HCT116 (cell line): Measurements from ENCODE around the gene STIM1. TPM values are rescaled to one million over a fixed set of nuclear protein-coding genes. Genes with fewer than 3 reads are reported as not detected.

Experiments
- ATAC-seq: fragments of 200-7000 bp; cut with Tn5 transposase; 2 replicates; pipeline ENCODE4 v1.9.1; 2020; ENCODE audit warnings: mild to moderate bottlenecking, moderate library complexity
- BruUV-seq: library from RNA; stranded (reverse); fragments of 400-500 nt; replicated peaks from 2 replicates; lab custom pipeline; 2021; lab: Mats Ljungman, UMichigan
- CTCF ChIA-PET: fragments of 300-600 bp; sonication (Branson Sonifier 250); formaldehyde crosslinking; loops from one replicate; lab custom pipeline; 2021; ENCODE audit warnings: antibody characterized with exemption; lab: Charles Lee
- POLR2A ChIA-PET: fragments of 300-600, 350-600 bp; sonication (Branson Sonifier 250); formaldehyde crosslinking; loops from one replicate; lab custom pipeline; 2021; ENCODE audit warnings: antibody characterized with exemption; lab: Charles Lee
- RAD21 ChIA-PET, 2 experiments: fragments of 300-600 bp; sonication (Branson Sonifier 250); formaldehyde crosslinking; loops; one replicate each; lab custom pipeline; 2023; ENCODE audit warnings: low total read pairs in 2 of 2; ENCODE audit not compliant: uncharacterized antibody in 2 of 2, unreplicated experiment in 2 of 2, low non-redundant PET in 1 of 2; lab: Charles Lee
- DNase-seq: peaks from one replicate; pipeline ENCODE4 v3.0.0-alpha.2; 2010; ENCODE audit warnings: low read depth, low spot score
- H2AFZ ChIP-seq: fragments of 200-600 bp; shearing (Covaris generic), sonication (generic); 2 replicates; pipeline ENCODE4 v1.6.1; 2017; ENCODE audit warnings: low read depth, mixed run types, mixed read lengths, antibody characterized with exemption, low read length; ENCODE audit not compliant: poor library complexity, severe bottlenecking
- H3K27ac ChIP-seq: 2 replicates; pipeline ENCODE4 v1.5.1; 2012; ENCODE audit warnings: low read depth, low read length
- H3K27me3 ChIP-seq: fragments of 200-600 bp; sonication (generic); 2 replicates; pipeline ENCODE4 v1.6.1; 2016; ENCODE audit warnings: mixed run types, low read length, mixed read lengths; ENCODE audit not compliant: insufficient read depth
- H3K36me3 ChIP-seq, 2 experiments: fragments of 200-500 bp in 1 of 2; fragments of 200-600 bp in 1 of 2; sonication (Bioruptor generic) in 1 of 2; sonication (generic) in 1 of 2; 2 replicates each; pipeline versions ENCODE4 v1.5.1 to v1.6.1; 2014 to 2016; ENCODE audit warnings: low read length in 2 of 2, inconsistent platforms in 1 of 2, mixed read lengths in 1 of 2, mixed run types in 1 of 2; ENCODE audit not compliant: insufficient read depth in 2 of 2, control insufficient read depth in 1 of 2
- H3K4me1 ChIP-seq, 2 experiments: fragments of 200-600 bp in 1 of 2; sonication (generic) in 1 of 2; 2 replicates each; pipeline versions ENCODE4 v1.5.1 to v1.6.1; 2012 to 2017; ENCODE audit warnings: low read length in 2 of 2, inconsistent platforms in 1 of 2, mild to moderate bottlenecking in 1 of 2, mixed read lengths in 1 of 2, mixed run types in 1 of 2, moderate library complexity in 1 of 2; ENCODE audit not compliant: insufficient read depth in 2 of 2, control insufficient read depth in 1 of 2
- H3K4me2 ChIP-seq: fragments of 200-600 bp; sonication (generic); 2 replicates; pipeline ENCODE4 v1.6.1; 2017; ENCODE audit warnings: mixed run types, low read length, mixed read lengths
- H3K4me3 ChIP-seq, 2 experiments: fragments of 200-600 bp in 1 of 2; sonication (generic) in 1 of 2; replicated peaks in 1 of 2; 2 replicates each; pipeline ENCODE4 v1.5.1; 2011 to 2016; ENCODE audit warnings: low read length in 2 of 2, control low read depth in 1 of 2, low read depth in 1 of 2, mild to moderate bottlenecking in 1 of 2, mixed read lengths in 1 of 2, mixed run types in 1 of 2
- H3K79me2 ChIP-seq: fragments of 200-600 bp; sonication (generic); 2 replicates; pipeline ENCODE4 v1.6.1; 2017; ENCODE audit warnings: mild to moderate bottlenecking, mixed run types, low read length, moderate library complexity, mixed read lengths; ENCODE audit not compliant: insufficient read depth
- H3K9ac ChIP-seq: fragments of 200-600 bp; sonication (generic); 2 replicates; pipeline ENCODE4 v1.6.1; 2016; ENCODE audit warnings: low read length, mixed read lengths
- H3K9me2 ChIP-seq: fragments of 200-600 bp; sonication (generic), shearing (Covaris generic); 2 replicates; pipeline ENCODE4 v1.6.1; 2017; ENCODE audit warnings: mixed run types, mild to moderate bottlenecking, moderate library complexity; ENCODE audit not compliant: insufficient read depth
- H3K9me3 ChIP-seq, 2 experiments: fragments of 200-500 bp in 1 of 2; fragments of 200-600 bp in 1 of 2; sonication (Bioruptor generic) in 1 of 2; sonication (generic) in 1 of 2; 2 replicates each; pipeline ENCODE4 v1.6.1; 2014 to 2017; ENCODE audit warnings: low read length in 2 of 2, mixed read lengths in 2 of 2, inconsistent platforms in 1 of 2, low read depth in 1 of 2, mild to moderate bottlenecking in 1 of 2, mixed run types in 1 of 2, moderate library complexity in 1 of 2; ENCODE audit not compliant: control insufficient read depth in 1 of 2, insufficient read depth in 1 of 2
- H4K20me1 ChIP-seq: fragments of 200-600 bp; sonication (generic), shearing (Covaris generic); 2 replicates; pipeline ENCODE4 v1.6.1; 2017; ENCODE audit warnings: mixed run types, mild to moderate bottlenecking, moderate library complexity; ENCODE audit not compliant: insufficient read depth
- EGR1 ChIP-seq: IDR thresholded peaks from 2 replicates; pipeline ENCODE4 v1.6.1; 2012; ENCODE audit warnings: low read depth
- ELF1 ChIP-seq: IDR thresholded peaks from 2 replicates; pipeline ENCODE4 v1.6.1; 2012; ENCODE audit warnings: low read depth, borderline replicate concordance
- EZH2 ChIP-seq: fragments of 200-600 bp; sonication (generic); IDR thresholded peaks from 2 replicates; pipeline ENCODE4 v1.6.1; 2017; ENCODE audit warnings: antibody characterized with exemption, mixed run types
- EZH2phosphoT487 ChIP-seq: fragments of 200-600 bp; IDR thresholded peaks from 2 replicates; pipeline ENCODE4 v1.6.1; 2018; ENCODE audit warnings: antibody characterized with exemption, borderline replicate concordance
- FOSL1 ChIP-seq: IDR thresholded peaks from 2 replicates; pipeline ENCODE4 v1.6.1; 2012; ENCODE audit warnings: low read depth
- POLR2AphosphoS5 ChIP-seq: IDR thresholded peaks from 2 replicates; pipeline ENCODE4 v1.6.1; 2011; ENCODE audit warnings: mild to moderate bottlenecking, low read depth, low read length, moderate library complexity
- REST ChIP-seq: IDR thresholded peaks from 2 replicates; pipeline ENCODE4 v1.6.1; 2012; ENCODE audit warnings: low read depth
- SP1 ChIP-seq: IDR thresholded peaks from 2 replicates; pipeline ENCODE4 v1.6.1; 2012; ENCODE audit warnings: low read depth
- SRF ChIP-seq: IDR thresholded peaks from 2 replicates; pipeline ENCODE4 v1.6.1; 2012; ENCODE audit warnings: low read depth
- TCF7L2 ChIP-seq: IDR thresholded peaks from 2 replicates; pipeline ENCODE4 v1.7.0; 2011; ENCODE audit warnings: borderline replicate concordance, inconsistent platforms; ENCODE audit not compliant: insufficient read depth, insufficient read length; ENCODE audit errors: extremely low read depth
- YY1 ChIP-seq: IDR thresholded peaks from 2 replicates; pipeline ENCODE4 v1.6.1; 2011; ENCODE audit warnings: low read length, low read depth, moderate library complexity, mild to moderate bottlenecking; ENCODE audit not compliant: insufficient replicate concordance; ENCODE audit errors: extremely low read depth
- ZNF274 ChIP-seq: fragments of 200-500 bp; sonication (Bioruptor generic); IDR thresholded peaks from 2 replicates; pipeline ENCODE4 v1.6.1; 2014; ENCODE audit warnings: mild to moderate bottlenecking, low read depth, low read length, inconsistent platforms
- intact Hi-C: fragments of 100-400 bp; cut with micrococcal nuclease; formaldehyde crosslinking; loops from 2 replicates; pipeline ENCODE4 v1.10.0; 2022
- total RNA-seq: library from RNA; stranded (reverse); gene quantifications from one replicate; pipeline ENCODE4 v1.2.1, GENCODE V29; 2021; ENCODE audit not compliant: unreplicated experiment
- TF ChIP-seq, protein P1 (sequence below): IDR thresholded peaks from 2 replicates; pipeline ENCODE4 v1.6.1; 2012
- TF ChIP-seq, protein P2 (sequence below), 3 experiments: fragments of 200-600 bp in 1 of 3; sonication (generic) in 1 of 3; IDR thresholded peaks in 2 of 3; conservative IDR thresholded peaks in 1 of 3; 2 replicates each; pipeline ENCODE4 v1.5.1; 2012 to 2017; ENCODE audit warnings: low read depth in 2 of 3, low read length in 2 of 3, antibody characterized with exemption in 1 of 3, borderline replicate concordance in 1 of 3, control low read depth in 1 of 3, mild to moderate bottlenecking in 1 of 3, mixed read lengths in 1 of 3, mixed run types in 1 of 3, moderate library complexity in 1 of 3; ENCODE audit not compliant: insufficient read depth in 1 of 3
- TF ChIP-seq, protein P3 (sequence below): IDR thresholded peaks from 2 replicates; pipeline ENCODE4 v1.6.1; 2012

STIM1 gene
- total RNA-seq, 1 experiment from 2014 or later = 22.3 TPM

DNA sequence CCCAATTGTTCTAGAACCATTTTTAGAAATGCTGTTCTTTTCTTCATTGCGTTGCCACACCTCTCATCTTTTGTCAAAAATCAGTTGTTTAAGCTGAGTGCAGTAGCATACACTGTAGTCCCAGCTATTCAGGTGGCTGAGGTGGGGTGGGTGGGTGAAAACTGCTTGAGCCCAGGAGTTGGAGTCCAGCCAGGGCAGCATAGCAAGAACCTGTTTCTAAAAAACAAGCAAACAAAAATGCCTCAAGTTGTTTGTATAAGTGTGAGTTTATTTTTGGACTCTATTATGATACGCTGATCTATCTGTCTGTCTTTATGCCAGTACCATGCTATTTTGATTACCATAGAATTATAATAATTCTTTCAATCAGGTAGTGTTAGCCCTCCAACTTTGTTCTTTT, 176.6 kb downstream of the STIM1 start:
- intact Hi-C loops = no loop called here
- H3K27ac ChIP-seq = no peak overlapping the region
- TF ChIP-seq TCF7L2 (no peak), FOSL1 (no peak), EGR1 (no peak), ELF1 (no peak)
- TF ChIP-seq, protein P1, sequence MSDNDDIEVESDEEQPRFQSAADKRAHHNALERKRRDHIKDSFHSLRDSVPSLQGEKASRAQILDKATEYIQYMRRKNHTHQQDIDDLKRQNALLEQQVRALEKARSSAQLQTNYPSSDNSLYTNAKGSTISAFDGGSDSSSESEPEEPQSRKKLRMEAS = no peak
- H3K36me3 ChIP-seq = no peaks in the 10 kb centered on the region
- ChIA-PET CTCF (no interaction called here), POLR2A (no interaction called here), RAD21 (no interaction called here)
- H4K20me1 ChIP-seq = no peaks in the 10 kb centered on the region
- H2AFZ ChIP-seq = no peak overlapping the region
- H3K9me3 ChIP-seq = peaks cover 0 to 4% of the 10 kb centered on the region in 2 experiments; a peak in 1 of 4 replicates
- H3K4me2 ChIP-seq = no peak overlapping the region
- H3K9ac ChIP-seq = no peak overlapping the region
- no peaks in the 10 kb centered on the region for H3K27me3 ChIP-seq
- DNase-seq (no peak), ATAC-seq (no peak)
- H3K4me1 ChIP-seq = no peaks in the 10 kb centered on the region
- H3K4me3 ChIP-seq = no peak overlapping the region
- BruUV-seq = no TSS peak
- H3K9me2 ChIP-seq = no peaks in the 10 kb centered on the region
- H3K79me2 ChIP-seq = no peaks in the 10 kb centered on the region

DNA sequence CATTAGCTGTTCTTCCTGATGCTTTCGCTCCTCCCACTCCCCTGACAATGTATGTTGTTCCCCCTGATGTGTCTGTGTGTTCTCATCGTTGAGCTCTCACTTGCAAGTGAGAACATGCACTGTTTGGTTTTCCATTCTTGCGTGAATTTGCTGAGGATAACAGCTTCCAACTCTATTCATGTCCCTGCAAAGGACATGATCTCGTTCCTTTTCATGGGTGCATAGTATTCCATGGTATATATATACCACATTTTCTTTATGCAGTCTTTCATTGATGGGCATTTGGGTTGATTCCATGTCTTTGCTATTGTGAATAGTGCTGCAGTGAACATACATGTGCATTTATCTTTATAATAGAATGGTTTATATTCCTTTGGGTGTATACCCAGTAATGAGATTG, 180.5 kb downstream of the STIM1 start:
- no peak for ATAC-seq
- TF ChIP-seq SP1 (no peak), EZH2phosphoT487 (no peak), ZNF274 (no peak), POLR2AphosphoS5 (no peak), EGR1 (no peak), SRF (no peak), EZH2 (no peak), TCF7L2 (no peak), YY1 (no peak), FOSL1 (no peak), REST (no peak)
- TF ChIP-seq, protein P2, sequence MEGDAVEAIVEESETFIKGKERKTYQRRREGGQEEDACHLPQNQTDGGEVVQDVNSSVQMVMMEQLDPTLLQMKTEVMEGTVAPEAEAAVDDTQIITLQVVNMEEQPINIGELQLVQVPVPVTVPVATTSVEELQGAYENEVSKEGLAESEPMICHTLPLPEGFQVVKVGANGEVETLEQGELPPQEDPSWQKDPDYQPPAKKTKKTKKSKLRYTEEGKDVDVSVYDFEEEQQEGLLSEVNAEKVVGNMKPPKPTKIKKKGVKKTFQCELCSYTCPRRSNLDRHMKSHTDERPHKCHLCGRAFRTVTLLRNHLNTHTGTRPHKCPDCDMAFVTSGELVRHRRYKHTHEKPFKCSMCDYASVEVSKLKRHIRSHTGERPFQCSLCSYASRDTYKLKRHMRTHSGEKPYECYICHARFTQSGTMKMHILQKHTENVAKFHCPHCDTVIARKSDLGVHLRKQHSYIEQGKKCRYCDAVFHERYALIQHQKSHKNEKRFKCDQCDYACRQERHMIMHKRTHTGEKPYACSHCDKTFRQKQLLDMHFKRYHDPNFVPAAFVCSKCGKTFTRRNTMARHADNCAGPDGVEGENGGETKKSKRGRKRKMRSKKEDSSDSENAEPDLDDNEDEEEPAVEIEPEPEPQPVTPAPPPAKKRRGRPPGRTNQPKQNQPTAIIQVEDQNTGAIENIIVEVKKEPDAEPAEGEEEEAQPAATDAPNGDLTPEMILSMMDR (IDR thresholded peaks at IDR 0.05 in 2 of 3, conservative IDR thresholded peaks at IDR 0.05 in 1 of 3; ENCODE audit: borderline replicate concordance in 1 of 3, insufficient read depth in 1 of 3, low read depth in 2 of 3, low read length in 2 of 3) = no peak
- TF ChIP-seq, protein P3, sequence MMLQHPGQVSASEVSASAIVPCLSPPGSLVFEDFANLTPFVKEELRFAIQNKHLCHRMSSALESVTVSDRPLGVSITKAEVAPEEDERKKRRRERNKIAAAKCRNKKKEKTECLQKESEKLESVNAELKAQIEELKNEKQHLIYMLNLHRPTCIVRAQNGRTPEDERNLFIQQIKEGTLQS = no peak

More for the DNA sequence above, 180.5 kb downstream of the STIM1 start:
- Histone ChIP-seq H3K27me3 (no peaks in the 10 kb centered on the region), H3K4me3 (no peak overlapping the region), H3K4me1 (no peaks in the 10 kb centered on the region), H3K79me2 (no peaks in the 10 kb centered on the region), H4K20me1 (no peaks in the 10 kb centered on the region), H3K27ac (no peak overlapping the region), H3K9me3 (peaks cover 0 to 4% of the 10 kb centered on the region in 2 experiments; a peak in 1 of 4 replicates), H3K36me3 (no peaks in the 10 kb centered on the region), H3K9ac (no peak overlapping the region), H3K9me2 (no peaks in the 10 kb centered on the region), H3K4me2 (no peak overlapping the region), H2AFZ (no peak overlapping the region)
- BruUV-seq = no TSS peak
- ChIA-PET POLR2A (no interaction called here), RAD21 (no interaction called here), CTCF (no interaction called here)
- intact Hi-C loops = no loop called here
- no peak for DNase-seq
